Activated CD4-positive, alpha-beta T cell treated with anti-CD3 and anti-CD28 coated beads for 36 hours (primary cell): ENCODE data around the gene MRPL55. TPM values are rescaled to one million over a fixed set of nuclear protein-coding genes. Genes with fewer than 3 reads are reported as not detected.

Source experiments
- ATAC-seq: fragments of 200-7000 bp; cut with Tn5 transposase; one replicate; pipeline ENCODE4 v1.10.0; 2021; ENCODE audit warnings: mild to moderate bottlenecking, moderate library complexity
- CTCF ChIA-PET: fragments of 350-600 bp; sonication (Branson Sonifier 250); formaldehyde crosslinking; loops from one replicate; lab custom pipeline; 2021; ENCODE audit warnings: antibody characterized with exemption; lab: Charles Lee
- POLR2A ChIA-PET: fragments of 350-600 bp; sonication (Branson Sonifier 250); formaldehyde crosslinking; loops from one replicate; lab custom pipeline; 2021; ENCODE audit warnings: antibody characterized with exemption, inconsistent platforms; lab: Charles Lee
- DNase-seq: peaks from one replicate; pipeline ENCODE4 v3.0.0-alpha.2; 2020
- H3K27ac Mint-ChIP-seq: one replicate; pipeline ENCODE4 v1.8.0; 2021; ENCODE audit warnings: mixed read lengths
- H3K27me3 Mint-ChIP-seq: one replicate; pipeline ENCODE4 v1.8.0; 2021; ENCODE audit warnings: mixed read lengths
- H3K36me3 Mint-ChIP-seq: one replicate; pipeline ENCODE4 v1.8.0; 2021; ENCODE audit warnings: low read depth, mixed read lengths
- H3K4me1 Mint-ChIP-seq: one replicate; pipeline ENCODE4 v1.8.0; 2021; ENCODE audit warnings: mixed read lengths
- H3K4me3 Mint-ChIP-seq: one replicate; pipeline ENCODE4 v1.8.0; 2021; ENCODE audit warnings: mild to moderate bottlenecking, moderate library complexity, mixed read lengths
- H3K9me3 Mint-ChIP-seq: one replicate; pipeline ENCODE4 v1.8.0; 2021; ENCODE audit warnings: low read depth, mixed read lengths
- intact Hi-C, 2 experiments: fragments of 100-400 bp; cut with DNase I in 1 of 2; cut with micrococcal nuclease in 1 of 2; formaldehyde crosslinking; loops; one replicate each; pipeline versions ENCODE4 v1.14.2 to v1.15.1; 2022 to 2024; cut with DNase I, micrococcal nuclease
- total RNA-seq, 2 experiments: library from RNA; stranded (reverse); gene quantifications; one replicate each; pipeline ENCODE4 v1.2.3, GENCODE V29; 2021

MRPL55 gene
- total RNA-seq, 2 experiments from 2014 or later = 51.0 to 57.7 TPM

- H3K36me3 Mint-ChIP-seq = peaks cover 45% of the 10 kb centered on the region
- POLR2A ChIA-PET = interaction anchor here (1.0 to 1.8 kb wide), 5 partner anchors 19 to 375 kb away, joined by 3 to 5 read pairs (median 4); no protein-coding TSS in a partner anchor
- peak; percentile 58 for DNase-seq
These were observed 25.9 kb downstream of the MRPL55 start for GRCh38 chr1:228082918-228083870.

GRCh38 chr1:228082214-228082917 is 26.7 kb downstream of the MRPL55 start, which contains the start of gene ARF1:
Gene ARF1, plus strand, starts transcription at chr1:228082708. Its CDS starts 14,407 bp downstream, at chr1:228097115.
- ATAC-seq (peak; percentile 86), DNase-seq (peak; percentile 95)
- H3K36me3 Mint-ChIP-seq = peaks cover 38% of the 10 kb centered on the region
- no peaks in the 10 kb centered on the region for H3K9me3 Mint-ChIP-seq
- H3K4me3 Mint-ChIP-seq = peak within 1 kb of the TSS; percentile 92
- ChIA-PET POLR2A (interaction anchor here (0.7 to 1.6 kb wide), 5 partner anchors 15 to 376 kb away, joined by 3 to 5 read pairs (median 3); no protein-coding TSS in a partner anchor), CTCF (interaction anchor here (0.6 to 1.6 kb wide), 5 partner anchors 10 to 375 kb away, joined by 3 to 5 read pairs (median 4); partner anchors contain the start of genes IBA57 and MRPL55)
- intact Hi-C loops = loop anchor here (1.0 to 5.0 kb wide), 17 partner anchors 21 to 1142 kb away; partner anchors contain the start of genes C1orf35 (in 2 of the 2), GUK1 (in 2 of the 2), MRPL55 (in 2 of the 2) and COQ8A (in 1 of the 2)
- H3K27ac Mint-ChIP-seq = peak within 1 kb of the TSS; percentile 93
- peaks cover 42% of the 10 kb centered on the region for H3K4me1 Mint-ChIP-seq
- H3K27me3 Mint-ChIP-seq = no peaks in the 10 kb centered on the region

More at GRCh38 chr1:228082918-228083870, 25.9 kb downstream of the MRPL55 start:
- intact Hi-C loops = loop anchor here (1.0 to 5.0 kb wide), 17 partner anchors 20 to 1143 kb away; partner anchors contain the start of genes C1orf35 (in 2 of the 2), GUK1 (in 2 of the 2), MRPL55 (in 2 of the 2) and COQ8A (in 1 of the 2)
- peak overlapping the region; percentile 93 for H3K27ac Mint-ChIP-seq
- no peaks in the 10 kb centered on the region for H3K27me3 Mint-ChIP-seq
- CTCF ChIA-PET = interaction anchor here (0.6 to 1.6 kb wide), 5 partner anchors 9 to 374 kb away, joined by 3 to 5 read pairs (median 4); partner anchors contain the start of genes IBA57 and MRPL55
- peak; percentile 15 for ATAC-seq
- H3K4me1 Mint-ChIP-seq = peaks cover 48% of the 10 kb centered on the region
- no peaks in the 10 kb centered on the region for H3K9me3 Mint-ChIP-seq
- peak overlapping the region; percentile 92 for H3K4me3 Mint-ChIP-seq

- CTCF ChIA-PET = interaction anchor here (0.6 to 1.6 kb wide), 5 partner anchors 11 to 376 kb away, joined by 3 to 5 read pairs (median 4); partner anchors contain the start of genes IBA57 and MRPL55
- H3K27ac Mint-ChIP-seq = peak overlapping the region; percentile 83
- H3K4me3 Mint-ChIP-seq = peak overlapping the region; percentile 92
- intact Hi-C loops = loop anchor here (1.0 to 5.0 kb wide), 17 partner anchors 22 to 1141 kb away; partner anchors contain the start of genes C1orf35 (in 2 of the 2), GUK1 (in 2 of the 2), MRPL55 (in 2 of the 2) and COQ8A (in 1 of the 2)
- POLR2A ChIA-PET = interaction anchor here (0.7 to 1.6 kb wide), 5 partner anchors 16 to 377 kb away, joined by 3 to 5 read pairs (median 3); no protein-coding TSS in a partner anchor
- peak; percentile 0 for ATAC-seq
- H3K27me3 Mint-ChIP-seq = no peaks in the 10 kb centered on the region
- DNase-seq = no peak
- H3K9me3 Mint-ChIP-seq = no peaks in the 10 kb centered on the region
- peaks cover 35% of the 10 kb centered on the region for H3K36me3 Mint-ChIP-seq
- H3K4me1 Mint-ChIP-seq = peaks cover 35% of the 10 kb centered on the region
These were observed 27.4 kb downstream of the MRPL55 start for GRCh38 chr1:228081578-228082213.

GRCh38 chr1:228081144-228081543 is 28.0 kb downstream of the MRPL55 start:
- peak overlapping the region; percentile 92 for H3K4me3 Mint-ChIP-seq
- no peak for ATAC-seq

GRCh38 chr1:228079601-228080263 is 29.4 kb downstream of the MRPL55 start:
- DNase-seq (peak; percentile 3), ATAC-seq (no peak)
- Mint-ChIP-seq H3K36me3 (peaks cover 21% of the 10 kb centered on the region), H3K27me3 (no peaks in the 10 kb centered on the region), H3K4me3 (no peak overlapping the region), H3K4me1 (peaks cover 16% of the 10 kb centered on the region), H3K9me3 (no peaks in the 10 kb centered on the region), H3K27ac (no peak overlapping the region)
- POLR2A ChIA-PET = no interaction called here
- CTCF ChIA-PET = interaction anchor here (1.0 kb wide), 1 partner anchor 20 kb away, joined by 3 read pairs; no protein-coding TSS in a partner anchor
- intact Hi-C loops = loop anchor here in 1 of 2 experiments (5.0 kb wide), 1 partner anchor 82 kb away; no protein-coding TSS in a partner anchor

More at GRCh38 chr1:228081144-228081543, 28.0 kb downstream of the MRPL55 start:
- H3K27ac Mint-ChIP-seq = peak overlapping the region; percentile 83
- intact Hi-C loops = loop anchor here in 1 of 2 experiments (5.0 kb wide), 1 partner anchor 84 kb away; no protein-coding TSS in a partner anchor
- no peaks in the 10 kb centered on the region for H3K9me3 Mint-ChIP-seq
- ChIA-PET CTCF (interaction anchor here (0.6 kb wide), 1 partner anchor 83 kb away, joined by 3 read pairs; no protein-coding TSS in a partner anchor), POLR2A (interaction anchor here (0.6 to 1.6 kb wide), 2 partner anchors 13 to 25 kb away, joined by 5 to 16 read pairs; no protein-coding TSS in a partner anchor)
- no peak for DNase-seq
- H3K4me1 Mint-ChIP-seq = peaks cover 30% of the 10 kb centered on the region
- no peaks in the 10 kb centered on the region for H3K27me3 Mint-ChIP-seq
- peaks cover 32% of the 10 kb centered on the region for H3K36me3 Mint-ChIP-seq

GRCh38 chr1:228079013-228079412 is 30.1 kb downstream of the MRPL55 start:
- no peaks in the 10 kb centered on the region for H3K27me3 Mint-ChIP-seq
- POLR2A ChIA-PET = no interaction called here
- ATAC-seq = no peak
- no peak overlapping the region for H3K4me3 Mint-ChIP-seq
- CTCF ChIA-PET = interaction anchor here (1.0 kb wide), 1 partner anchor 21 kb away, joined by 3 read pairs; no protein-coding TSS in a partner anchor
- H3K9me3 Mint-ChIP-seq = no peaks in the 10 kb centered on the region
- H3K4me1 Mint-ChIP-seq = peaks cover 12% of the 10 kb centered on the region
- no peak overlapping the region for H3K27ac Mint-ChIP-seq
- peak; percentile 1 for DNase-seq
- peaks cover 14% of the 10 kb centered on the region for H3K36me3 Mint-ChIP-seq
- intact Hi-C loops = no loop called here

GRCh38 chr1:228077565-228078330 is 31.4 kb downstream of the MRPL55 start:
- intact Hi-C loops = no loop called here
- DNase-seq = peak; percentile 3
- H3K27me3 Mint-ChIP-seq = no peaks in the 10 kb centered on the region
- ATAC-seq = no peak
- no peak overlapping the region for H3K4me3 Mint-ChIP-seq
- H3K36me3 Mint-ChIP-seq = peaks cover 5% of the 10 kb centered on the region
- no peak overlapping the region for H3K27ac Mint-ChIP-seq
- POLR2A ChIA-PET = no interaction called here
- CTCF ChIA-PET = interaction anchor here (0.8 to 1.0 kb wide), 2 partner anchors 17 to 47 kb away, joined by 3 to 6 read pairs; no protein-coding TSS in a partner anchor
- no peaks in the 10 kb centered on the region for H3K9me3 Mint-ChIP-seq
- peaks cover 12% of the 10 kb centered on the region for H3K4me1 Mint-ChIP-seq

GRCh38 chr1:228076796-228077430 is 32.2 kb downstream of the MRPL55 start:
- POLR2A ChIA-PET = no interaction called here

More at GRCh38 chr1:228076796-228077430, 32.2 kb downstream of the MRPL55 start:
- CTCF ChIA-PET = interaction anchor here (1.0 kb wide), 1 partner anchor 18 kb away, joined by 6 read pairs; no protein-coding TSS in a partner anchor
- ATAC-seq (no peak), DNase-seq (no peak)
- H3K4me1 Mint-ChIP-seq = peaks cover 12% of the 10 kb centered on the region
- H3K4me3 Mint-ChIP-seq = no peak overlapping the region
- intact Hi-C loops = no loop called here
- no peak overlapping the region for H3K27ac Mint-ChIP-seq
- H3K27me3 Mint-ChIP-seq = no peaks in the 10 kb centered on the region
- H3K36me3 Mint-ChIP-seq = peaks cover 5% of the 10 kb centered on the region
- no peaks in the 10 kb centered on the region for H3K9me3 Mint-ChIP-seq
